Nephron progenitor cell (in vitro differentiated cells): ENCODE data around the gene MRPS11.

ENCODE experiments used
- DNase-seq: peaks from one replicate; pipeline ENCODE4 v3.0.0; 2021
- H3K27ac Mint-ChIP-seq: 2 replicates; pipeline ENCODE4 v1.8.0; 2021; ENCODE audit warnings: mild to moderate bottlenecking, moderate library complexity, mixed read lengths
- H3K27me3 Mint-ChIP-seq: 2 replicates; pipeline ENCODE4 v1.8.0; 2021; ENCODE audit warnings: mild to moderate bottlenecking, low read depth, mixed read lengths; ENCODE audit not compliant: poor library complexity
- H3K36me3 Mint-ChIP-seq: 2 replicates; pipeline ENCODE4 v1.8.0; 2021; ENCODE audit warnings: low read depth, mixed read lengths
- H3K4me1 Mint-ChIP-seq: 2 replicates; pipeline ENCODE4 v1.8.0; 2021; ENCODE audit warnings: mixed read lengths
- H3K4me3 Mint-ChIP-seq: 2 replicates; pipeline ENCODE4 v1.8.0; 2021; ENCODE audit warnings: mild to moderate bottlenecking, moderate library complexity, mixed read lengths
- H3K9me3 Mint-ChIP-seq: 2 replicates; pipeline ENCODE4 v1.8.0; 2021; ENCODE audit warnings: mild to moderate bottlenecking, moderate library complexity, mixed read lengths
- CTCF ChIP-seq: fragments of 200-600 bp; sonication (generic); IDR thresholded peaks from 2 replicates; pipeline ENCODE4 v1.5.0; 2021; ENCODE audit warnings: antibody characterized with exemption

The MRPS11 gene

GRCh38 chr15:88504445-88504844 lies 36.9 kb downstream of the MRPS11 start:
- Mint-ChIP-seq H3K9me3 (no peaks in the 10 kb centered on the region), H3K4me3 (no peak overlapping the region), H3K36me3 (peaks cover 42% of the 10 kb centered on the region), H3K4me1 (no peaks in the 10 kb centered on the region), H3K27me3 (no peaks in the 10 kb centered on the region), H3K27ac (no peak overlapping the region)
- no peak for DNase-seq
- TF ChIP-seq CTCF: no peak

GRCh38 chr15:88505721-88506120 lies 38.2 kb downstream of the MRPS11 start:
- Mint-ChIP-seq H3K27ac (no peak overlapping the region), H3K4me3 (no peak overlapping the region), H3K4me1 (no peaks in the 10 kb centered on the region), H3K36me3 (peaks cover 52% of the 10 kb centered on the region), H3K9me3 (no peaks in the 10 kb centered on the region), H3K27me3 (no peaks in the 10 kb centered on the region)
- DNase-seq: no peak
- TF ChIP-seq CTCF: no peak

- Mint-ChIP-seq H3K27ac (no peak overlapping the region), H3K4me3 (no peak overlapping the region), H3K36me3 (peaks cover 60% of the 10 kb centered on the region), H3K27me3 (no peaks in the 10 kb centered on the region), H3K4me1 (no peaks in the 10 kb centered on the region), H3K9me3 (no peaks in the 10 kb centered on the region)
- no peak for DNase-seq
- no peak for TF ChIP-seq CTCF
These were observed 39.1 kb downstream of the MRPS11 start for GRCh38 chr15:88506628-88507027.

GRCh38 chr15:88509321-88509720 lies 41.8 kb downstream of the MRPS11 start:
- Mint-ChIP-seq H3K4me1 (no peaks in the 10 kb centered on the region), H3K4me3 (no peak overlapping the region), H3K9me3 (no peaks in the 10 kb centered on the region), H3K36me3 (peaks cover 67% of the 10 kb centered on the region), H3K27me3 (no peaks in the 10 kb centered on the region), H3K27ac (no peak overlapping the region)
- no peak for DNase-seq
- no peak for TF ChIP-seq CTCF

GRCh38 chr15:88509964-88510363 lies 42.5 kb downstream of the MRPS11 start:
- no peak for DNase-seq
- Mint-ChIP-seq H3K4me3 (no peak overlapping the region), H3K4me1 (no peaks in the 10 kb centered on the region), H3K36me3 (peaks cover 68% of the 10 kb centered on the region), H3K27me3 (no peaks in the 10 kb centered on the region), H3K9me3 (no peaks in the 10 kb centered on the region), H3K27ac (no peak overlapping the region)
- TF ChIP-seq CTCF: no peak

GRCh38 chr15:88511161-88511560 lies 43.7 kb downstream of the MRPS11 start:
- no peak for DNase-seq
- no peak for TF ChIP-seq CTCF
- Mint-ChIP-seq H3K4me3 (no peak overlapping the region), H3K27ac (no peak overlapping the region), H3K36me3 (peaks cover 69% of the 10 kb centered on the region), H3K9me3 (no peaks in the 10 kb centered on the region), H3K27me3 (no peaks in the 10 kb centered on the region), H3K4me1 (no peaks in the 10 kb centered on the region)
